A673 (cell line): Measurements from ENCODE around the gene CHRM2.

Experiments
- CTCF ChIP-seq: fragments of 300-800, 200-600 bp; sonication (generic); conservative IDR thresholded peaks from 2 replicates; pipeline ENCODE4 v1.5.1; 2017; ENCODE audit warnings: low read depth, mild to moderate bottlenecking, antibody characterized with exemption, low read length, moderate library complexity, mixed read lengths
- EZH2 ChIP-seq: fragments of 200-600 bp; sonication (generic); IDR thresholded peaks from 2 replicates; pipeline ENCODE4 v1.6.1; 2017; ENCODE audit warnings: borderline replicate concordance, low read depth, mild to moderate bottlenecking, mixed read lengths, antibody characterized with exemption, low read length; ENCODE audit not compliant: poor library complexity, severe bottlenecking

DNA sequence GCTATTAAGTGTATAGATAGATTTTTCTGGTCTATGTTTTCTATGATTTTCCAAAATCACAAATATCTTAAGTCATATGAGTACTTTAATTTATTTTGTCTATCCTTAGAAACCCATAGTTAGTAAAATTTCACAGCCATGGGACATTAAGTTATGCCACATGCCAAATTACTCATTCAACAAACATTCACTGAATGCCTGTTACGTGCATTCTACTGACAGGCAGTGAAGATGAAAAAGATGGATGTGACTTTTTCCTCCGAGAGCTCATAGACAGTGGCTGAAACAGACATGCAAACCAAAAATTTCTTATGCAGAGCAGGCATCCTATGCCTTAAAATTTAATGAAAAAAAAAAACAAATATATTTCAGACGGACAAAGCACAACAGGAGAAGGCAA is 84.9 kb downstream of the CHRM2 start:
- TF ChIP-seq CTCF (no peak), EZH2 (no peak)
